ENCODE results near the gene SNX6. TPM values are rescaled to one million over a fixed set of nuclear protein-coding genes. Genes with fewer than 3 reads are reported as not detected.

The SNX6 gene
- total and polyA plus RNA-seq, 10 of the 15 experiments (the other 5 are each of a cell fraction or from before 2014, with no cell fraction given), result 34.4 to 107 (median 71.7) TPM

- no peak overlapping the region for H3K9ac ChIP-seq (ENCODE audit: control insufficient read depth, insufficient read depth, low read length)
- H3K4me1 ChIP-seq (ENCODE audit: control insufficient read depth, insufficient read depth, low read length), result no peaks in the 10 kb centered on the region
- no peaks in the 10 kb centered on the region for H3K79me2 ChIP-seq (ENCODE audit: control insufficient read depth, insufficient read depth, low read length)
- no peak overlapping the region for H3K4me2 ChIP-seq (ENCODE audit: control insufficient read depth, insufficient read depth)
- H3K36me3 ChIP-seq (ENCODE audit: control insufficient read depth in 2 of 2, insufficient read depth in 2 of 2, low read length in 1 of 2), result no peaks in the 10 kb centered on the region
- TF ChIP-seq ZBTB11 (CRISPR knock-in tag; IDR thresholded peaks at IDR 0.05), result no peak
- SMC1A ChIA-PET (ENCODE audit: uncharacterized antibody, unreplicated experiment), result interaction anchor here (0.5 to 1.4 kb wide), 4 partner anchors 10 to 192 kb away, joined by 3 to 4 read pairs (median 3); no protein-coding TSS in a partner anchor
- H3K4me3 ChIP-seq, result no peak overlapping the region
- no peak for ATAC-seq
- intact Hi-C loops (cut with micrococcal nuclease; ENCODE audit: unreplicated experiment) (no loop called here), in situ Hi-C loops (cut with MboI) (no loop called here)
- WGBS (ENCODE audit: insufficient coverage, insufficient replicate concordance, low lambda C conversion rate, missing lambda C conversion rate), result 64% methylated on average over 4 of the region's 4 CpGs
- RAD21 ChIA-PET (ENCODE audit: unreplicated experiment), result no interaction called here
- CTCF ChIA-PET, result interaction anchor here (1.0 to 2.6 kb wide), 2 partner anchors 10 to 60 kb away, joined by 5 to 12 read pairs; no protein-coding TSS in a partner anchor
- no peaks in the 10 kb centered on the region for H3K9me3 ChIP-seq (replicated peaks; ENCODE audit: control insufficient read depth, insufficient read depth, low read length)
- H3K27ac ChIP-seq (ENCODE audit: control insufficient read depth, insufficient read depth), result no peak overlapping the region
- no TSS peak for BruUV-seq (replicated peaks)
- H2AFZ ChIP-seq (ENCODE audit: control insufficient read depth, low read depth, low read length), result no peak overlapping the region
- H4K20me1 ChIP-seq (ENCODE audit: control insufficient read depth, insufficient read depth), result no peaks in the 10 kb centered on the region
- POLR2A ChIA-PET, result no interaction called here
- FAIRE-seq, result no peak
- no peaks in the 10 kb centered on the region for H3K27me3 ChIP-seq (replicated peaks in 1 of 2; ENCODE audit: control insufficient read depth in 2 of 2, insufficient read depth in 2 of 2, low read length in 1 of 2)
- no peak for DNase-seq (ENCODE audit: low read depth, low spot score)
These were observed 32.7 kb upstream of the SNX6 start for GRCh38 chr14:34662561-34663088.

- Histone ChIP-seq H3K9ac (ENCODE audit: control insufficient read depth, insufficient read depth, low read length) (no peak overlapping the region), H3K79me2 (ENCODE audit: control insufficient read depth, insufficient read depth, low read length) (no peaks in the 10 kb centered on the region), H3K27me3 (replicated peaks in 1 of 2; ENCODE audit: control insufficient read depth in 2 of 2, insufficient read depth in 2 of 2, low read length in 1 of 2) (no peaks in the 10 kb centered on the region), H3K4me2 (ENCODE audit: control insufficient read depth, insufficient read depth) (no peak overlapping the region), H4K20me1 (ENCODE audit: control insufficient read depth, insufficient read depth) (no peaks in the 10 kb centered on the region), H3K9me3 (replicated peaks; ENCODE audit: control insufficient read depth, insufficient read depth, low read length) (no peaks in the 10 kb centered on the region), H3K36me3 (ENCODE audit: control insufficient read depth in 2 of 2, insufficient read depth in 2 of 2, low read length in 1 of 2) (no peaks in the 10 kb centered on the region), H3K27ac (ENCODE audit: control insufficient read depth, insufficient read depth) (no peak overlapping the region), H3K4me3 (no peak overlapping the region), H3K4me1 (ENCODE audit: control insufficient read depth, insufficient read depth, low read length) (no peaks in the 10 kb centered on the region), H2AFZ (ENCODE audit: control insufficient read depth, low read depth, low read length) (no peak overlapping the region)
- CTCF ChIA-PET, result no interaction called here
- in situ Hi-C loops (cut with MboI), result no loop called here
- RAD21 ChIA-PET (ENCODE audit: unreplicated experiment), result no interaction called here
- SMC1A ChIA-PET (ENCODE audit: uncharacterized antibody, unreplicated experiment), result no interaction called here
- POLR2A ChIA-PET, result no interaction called here
- intact Hi-C loops (cut with micrococcal nuclease; ENCODE audit: unreplicated experiment), result no loop called here
- ATAC-seq (no peak), DNase-seq (ENCODE audit: low read depth, low spot score) (no peak), FAIRE-seq (no peak)
- BruUV-seq (replicated peaks), result no TSS peak
- no peak for TF ChIP-seq CHD2 (IDR thresholded peaks at IDR 0.05; ENCODE audit: borderline replicate concordance, low read depth, low read length)
- TF ChIP-seq PML (IDR thresholded peaks at IDR 0.05; ENCODE audit: low read length), result no peak
- TF ChIP-seq PBX3 (IDR thresholded peaks at IDR 0.05; ENCODE audit: insufficient replicate concordance, low read depth, low read length), result no peak
- no peak for TF ChIP-seq WRNIP1 (IDR thresholded peaks at IDR 0.05; ENCODE audit: borderline replicate concordance, low read depth, low read length)
- no peak for TF ChIP-seq FOXM1 (IDR thresholded peaks at IDR 0.05; ENCODE audit: low read depth, low read length)
- no peak for TF ChIP-seq ZBED1 (IDR thresholded peaks at IDR 0.05; ENCODE audit: borderline replicate concordance)
- no peak for TF ChIP-seq IKZF1 (conservative IDR thresholded peaks at IDR 0.05)
- no peak for TF ChIP-seq SKIL (IDR thresholded peaks at IDR 0.05; ENCODE audit: low read depth, poor library complexity, severe bottlenecking)
- TF ChIP-seq ASH2L (IDR thresholded peaks at IDR 0.05; ENCODE audit: borderline replicate concordance, low read depth), result no peak
- TF ChIP-seq ZNF274 (IDR thresholded peaks at IDR 0.05; ENCODE audit: insufficient read depth, insufficient read length), result no peak
These were observed 30.8 kb upstream of the SNX6 start for GRCh38 chr14:34660796-34661195.
